K562 (cell line): ENCODE measurements around the gene MATN4. TPM values are rescaled to one million over a fixed set of nuclear protein-coding genes. Genes with fewer than 3 reads are reported as not detected.

Experiments used
- AFF1 ChIP-seq, 2 experiments: fragments of 450-650 bp; IDR thresholded peaks; 2 replicates each; pipeline ENCODE4 v1.6.1; 2018; ENCODE audit warnings: mild to moderate bottlenecking in 2 of 2, low read depth in 1 of 2; ENCODE audit not compliant: partially characterized antibody in 2 of 2
- CEBPB ChIP-seq: fragments of 450-650 bp; IDR thresholded peaks from 2 replicates; pipeline ENCODE4 v1.6.1; 2016; ENCODE audit warnings: missing genetic modification characterization, missing compliant biosample characterization
- FOXK2 ChIP-seq, 2 experiments: fragments of 450-650 bp; IDR thresholded peaks in 1 of 2; conservative IDR thresholded peaks in 1 of 2; 2 replicates each; pipeline ENCODE4 v1.6.1; 2016; ENCODE audit warnings: low read depth in 2 of 2, mild to moderate bottlenecking in 1 of 2
- JUN ChIP-seq, 2 experiments: sonication (generic) in 1 of 2; formaldehyde crosslinking in 1 of 2; IDR thresholded peaks; 2 replicates each; pipeline versions ENCODE4 v1.6.1 to v1.8.0; 2012 to 2022; ENCODE audit warnings: borderline replicate concordance in 2 of 2, mild to moderate bottlenecking in 2 of 2, improper control_type of control experiment in 1 of 2, low read depth in 1 of 2, low read length in 1 of 2, missing genetic modification reagents in 1 of 2
- MECOM ChIP-seq: fragments of 250-450 bp; sonication (Bioruptor Pico); IDR thresholded peaks from 2 replicates; pipeline ENCODE4 v1.8.0; 2022; ENCODE audit warnings: inconsistent platforms
- POLR2B ChIP-seq: fragments of 450-650 bp; IDR thresholded peaks from 2 replicates; pipeline ENCODE4 v1.6.1; 2018; ENCODE audit warnings: low read depth; ENCODE audit not compliant: partially characterized antibody
- RBM25 ChIP-seq: fragments of 200-400 bp; formaldehyde crosslinking; IDR thresholded peaks from 2 replicates; pipeline ENCODE4 v1.6.1; 2018; ENCODE audit warnings: low read length, low read depth, moderate library complexity; ENCODE audit not compliant: severe bottlenecking
- RUNX1 ChIP-seq: sonication (generic); IDR thresholded peaks from 2 replicates; pipeline ENCODE4 v1.6.1; 2016; ENCODE audit warnings: antibody characterized with exemption, low read depth
- SMARCE1 ChIP-seq: fragments of 450-650 bp; IDR thresholded peaks from 2 replicates; pipeline ENCODE4 v1.7.1; 2016; ENCODE audit warnings: mild to moderate bottlenecking
- SNAPC5 ChIP-seq: fragments of 250-450 bp; sonication (Bioruptor Pico); IDR thresholded peaks from 2 replicates; pipeline ENCODE4 v1.8.0; 2021; ENCODE audit warnings: moderate library complexity, mild to moderate bottlenecking, inconsistent platforms
- SREBF1 ChIP-seq: fragments of 150-350 bp; IDR thresholded peaks from 2 replicates; pipeline ENCODE4 v1.6.1; 2014; ENCODE audit warnings: antibody characterized with exemption, low read depth, low read length, borderline replicate concordance
- ZBED1 ChIP-seq: IDR thresholded peaks from 2 replicates; pipeline ENCODE4 v1.6.1; 2014
- ZBTB5 ChIP-seq: fragments of 450-650 bp; IDR thresholded peaks from 2 replicates; pipeline ENCODE4 v1.6.1; 2017; ENCODE audit warnings: antibody characterized with exemption
- ZMIZ1 ChIP-seq, 2 experiments: fragments of 150-350 bp in 1 of 2; IDR thresholded peaks; 2 replicates each; pipeline ENCODE4 v1.6.1; 2012 to 2016; ENCODE audit warnings: low read depth in 2 of 2, low read length in 2 of 2, mild to moderate bottlenecking in 1 of 2, moderate library complexity in 1 of 2
- ZNF507 ChIP-seq: conservative IDR thresholded peaks from 2 replicates; pipeline ENCODE4 v1.6.1; 2017; ENCODE audit warnings: missing genetic modification characterization, missing compliant biosample characterization
- ZNF561 ChIP-seq: fragments of 450-650 bp; formaldehyde crosslinking; conservative IDR thresholded peaks from 2 replicates; pipeline ENCODE4 v1.4.0; 2020; ENCODE audit warnings: mild to moderate bottlenecking, moderate library complexity
- ZNF668 ChIP-seq: fragments of 250-450 bp; sonication (Bioruptor Pico); IDR thresholded peaks from 2 replicates; pipeline ENCODE4 v1.8.0; 2022; ENCODE audit warnings: mild to moderate bottlenecking, inconsistent platforms
- polyA plus RNA-seq, 8 experiments: library from polyadenylated mRNA; depleted of rRNA in 4 of 8; stranded (reverse) in 5 of 8; unstranded in 3 of 8; fragments of >200 nt; fragmentation: Nextera tagmentation in 2 of 8; fragmentation: Illumina TruSeq in 1 of 8; extraction: Ambion mirVana in 2 of 8; extraction: Trizol in 1 of 8; gene quantifications; 2 replicates each; pipeline versions ENCODE4 v1.2.1 to v1.2.3, GENCODE V29; 2011 to 2014; ENCODE audit warnings: inconsistent platforms in 1 of 8, missing spikeins in 1 of 8
- total RNA-seq, 7 experiments: library from RNA; depleted of rRNA in 6 of 7; stranded (reverse); fragments of >200 nt in 6 of 7; fragmentation: Illumina TruSeq in 2 of 7; extraction: Trizol in 2 of 7; gene quantifications; 2 replicates each; pipeline versions ENCODE4 v1.2.1 to v1.2.3, GENCODE V29; 2011 to 2021; ENCODE audit warnings: low replicate concordance in 1 of 7
- TF ChIP-seq, protein P1 (sequence below), 2 experiments: fragments of 450-650 bp in 1 of 2; sonication (generic) in 1 of 2; formaldehyde crosslinking; conservative IDR thresholded peaks; 2 replicates each; pipeline versions ENCODE4 v1.4.0 to v1.8.1; 2020 to 2022; ENCODE audit warnings: mild to moderate bottlenecking in 1 of 2, missing genetic modification reagents in 1 of 2

The MATN4 gene
- total and polyA plus RNA-seq, 9 of the 15 experiments (the other 6 are each of a cell fraction or from before 2014, with no cell fraction given) = 0.09 TPM; not detected in 8

DNA sequence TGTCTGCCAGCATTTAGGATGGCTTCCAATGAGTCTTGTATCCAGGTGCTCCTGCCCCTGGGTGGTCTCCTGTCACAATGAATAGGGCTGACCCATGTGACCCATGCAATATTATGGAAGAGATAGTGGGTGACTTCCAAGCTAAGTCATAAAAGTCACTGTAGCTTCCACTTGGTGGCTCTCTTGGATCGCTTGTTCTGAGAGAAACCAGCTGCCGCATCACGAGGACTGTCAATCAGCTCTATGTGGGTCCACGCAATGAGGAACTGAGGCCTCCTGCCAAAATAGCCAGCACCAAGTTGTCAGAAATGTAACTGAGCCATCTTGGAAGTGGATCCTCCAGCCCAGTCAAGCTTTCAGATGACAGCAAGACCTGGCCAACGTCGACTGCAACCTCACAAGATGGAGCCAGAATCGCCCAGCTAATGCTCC, 14.9 kb upstream of the MATN4 start (continued):
- TF ChIP-seq ZMIZ1 (IDR thresholded peaks at IDR 0.05; ENCODE audit: low read depth in 2 of 2, low read length in 2 of 2) (no peak), ZNF668 (CRISPR knock-in tag) (no peak), SREBF1 (no peak), MECOM (CRISPR knock-in tag) (no peak), ZNF561 (no peak), CEBPB (tag) (0 out of 2 replicates have a peak, but pooled peaks have one; percentile 8), RUNX1 (no peak), JUN (IDR thresholded peaks at IDR 0.05; ENCODE audit: borderline replicate concordance, low read depth, low read length) (no peak), JUN (CRISPR knock-in tag; IDR thresholded peaks at IDR 0.05; ENCODE audit: borderline replicate concordance) (no peak), SMARCE1 (no peak), ZBTB5 (no peak), ZNF507 (no peak), RBM25 (no peak), FOXK2 (conservative IDR thresholded peaks at IDR 0.05 in 1 of 2, IDR thresholded peaks at IDR 0.05 in 1 of 2; ENCODE audit: low read depth in 2 of 2) (0 out of 4 replicates have a peak, but pooled peaks of 1 of the 2 experiments have one; percentile 22), SNAPC5 (CRISPR knock-in tag) (no peak), ZBED1 (no peak), POLR2B (no peak), AFF1 (IDR thresholded peaks at IDR 0.05; ENCODE audit: low read depth in 1 of 2, partially characterized antibody in 2 of 2) (peak in 1 of 2 experiments; percentile 37)
- TF ChIP-seq, protein P1, sequence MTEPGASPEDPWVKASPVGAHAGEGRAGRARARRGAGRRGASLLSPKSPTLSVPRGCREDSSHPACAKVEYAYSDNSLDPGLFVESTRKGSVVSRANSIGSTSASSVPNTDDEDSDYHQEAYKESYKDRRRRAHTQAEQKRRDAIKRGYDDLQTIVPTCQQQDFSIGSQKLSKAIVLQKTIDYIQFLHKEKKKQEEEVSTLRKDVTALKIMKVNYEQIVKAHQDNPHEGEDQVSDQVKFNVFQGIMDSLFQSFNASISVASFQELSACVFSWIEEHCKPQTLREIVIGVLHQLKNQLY (CRISPR knock-in tag; conservative IDR thresholded peaks at IDR 0.05) = no peak
